ENCODE measurements around the gene C6orf89. TPM values are rescaled to one million over a fixed set of nuclear protein-coding genes. Genes with fewer than 3 reads are reported as not detected.

Gene C6orf89
- polyA plus RNA-seq, 1 donor (not counting 4 experiments of a cell fraction or from before 2014, with no cell fraction given): 29.0 TPM

DNA sequence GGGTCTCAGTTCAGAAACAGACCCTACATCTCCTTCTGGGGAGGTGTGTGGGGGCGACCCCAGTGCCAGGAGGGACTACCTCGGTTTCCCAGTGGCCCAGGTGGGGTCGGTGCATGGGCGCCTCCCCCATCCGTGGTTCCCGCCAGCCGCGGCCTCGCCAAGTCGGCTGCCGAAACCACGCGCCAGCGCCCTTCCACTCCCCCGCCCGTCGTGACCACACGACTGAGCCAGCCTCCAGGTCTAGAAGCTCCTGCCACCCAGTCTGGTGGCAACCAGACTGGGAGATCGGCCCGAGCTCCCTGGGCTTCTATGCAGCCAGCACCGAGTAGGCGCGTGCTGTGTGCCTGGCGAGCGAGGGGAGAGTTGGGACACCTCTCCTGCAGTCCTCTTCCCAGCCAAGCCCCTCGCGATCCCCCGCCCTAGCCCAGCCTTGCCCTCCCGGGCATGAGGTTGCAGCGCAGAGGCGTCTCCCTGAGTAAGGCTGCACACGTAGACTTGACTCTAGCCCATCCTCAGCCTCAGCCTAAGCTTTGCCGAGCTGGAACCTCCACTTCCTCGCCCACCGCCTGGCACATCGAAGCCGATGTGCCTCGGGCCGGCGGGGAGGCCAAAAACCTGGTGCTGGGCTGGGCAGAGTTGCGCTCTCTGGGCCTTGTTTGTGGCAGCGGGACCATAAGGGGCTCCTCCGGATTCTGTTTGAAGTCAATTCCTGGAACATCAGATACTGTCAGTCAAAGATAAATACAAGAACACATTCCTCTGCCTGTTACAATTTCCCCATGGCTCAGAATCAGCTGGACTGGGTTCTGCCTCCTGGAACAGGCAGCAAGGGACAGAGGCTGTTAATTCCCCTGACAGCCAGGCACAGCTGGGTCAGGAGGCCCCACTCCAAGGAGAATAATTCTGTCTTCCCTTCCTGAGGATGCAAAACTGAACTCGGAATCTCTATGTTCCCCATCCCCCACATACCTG lies 45.0 kb upstream of the C6orf89 start:
- H3K36me3 ChIP-seq (ENCODE audit: control insufficient read depth in 2 of 2, extremely low read depth in 1 of 2, insufficient read depth in 2 of 2, low read length in 2 of 2): no peaks in the 10 kb centered on the region
- no peaks in the 10 kb centered on the region for H3K79me2 ChIP-seq (ENCODE audit: control insufficient read depth, insufficient read depth, low read length)
- dilution Hi-C loops (cut with MboI; ENCODE audit: extremely low pct_ligation_motif_present, low sequenced_read_pairs): no loop called here
- H3K27me3 ChIP-seq (ENCODE audit: control insufficient read depth, extremely low read depth, insufficient read depth, low read length): peaks cover 50% of the 10 kb centered on the region
- H3K9me1 ChIP-seq (ENCODE audit: control insufficient read depth, extremely low read depth, insufficient read depth, low read length): no peaks in the 10 kb centered on the region
- H3K4me1 ChIP-seq (ENCODE audit: control insufficient read depth, extremely low read depth, insufficient read depth, low read length): no peaks in the 10 kb centered on the region
- FAIRE-seq (no peak), DNase-seq (ENCODE audit: low read depth, low spot score) (no peak)
- H4K20me1 ChIP-seq (ENCODE audit: control insufficient read depth, extremely low read depth, insufficient read depth, low read length): no peaks in the 10 kb centered on the region
- H3K9ac ChIP-seq (ENCODE audit: control insufficient read depth, extremely low read depth, insufficient read depth, low read length): no peak overlapping the region
- peak overlapping the region; percentile 75 for H3K4me2 ChIP-seq (ENCODE audit: control insufficient read depth, extremely low read depth, insufficient read depth, low read depth, low read length)
- no peak overlapping the region for H3K27ac ChIP-seq (ENCODE audit: control insufficient read depth, insufficient read depth, low read length)
- H2AFZ ChIP-seq (ENCODE audit: control insufficient read depth, low read length): no peak overlapping the region
- peak overlapping the region in 2 of 3 experiments; percentile 34 to 49 for H3K4me3 ChIP-seq (ENCODE audit: control insufficient read depth in 2 of 3, extremely low read depth in 1 of 3, insufficient read depth in 2 of 3, low read depth in 1 of 3, low read length in 3 of 3)
- H3K9me3 ChIP-seq (ENCODE audit: control insufficient read depth, low read depth, low read length): no peaks in the 10 kb centered on the region
- TF ChIP-seq EZH2 (IDR thresholded peaks at IDR 0.05; ENCODE audit: low read length) (peak; percentile 75), CTCF (optimal IDR thresholded peaks at IDR 0.05 in 1 of 3, IDR thresholded peaks at IDR 0.05 in 1 of 3, conservative IDR thresholded peaks at IDR 0.05 in 1 of 3; ENCODE audit: extremely low read depth in 1 of 3, insufficient read depth in 2 of 3, low read length in 3 of 3) (no peak)

DNA sequence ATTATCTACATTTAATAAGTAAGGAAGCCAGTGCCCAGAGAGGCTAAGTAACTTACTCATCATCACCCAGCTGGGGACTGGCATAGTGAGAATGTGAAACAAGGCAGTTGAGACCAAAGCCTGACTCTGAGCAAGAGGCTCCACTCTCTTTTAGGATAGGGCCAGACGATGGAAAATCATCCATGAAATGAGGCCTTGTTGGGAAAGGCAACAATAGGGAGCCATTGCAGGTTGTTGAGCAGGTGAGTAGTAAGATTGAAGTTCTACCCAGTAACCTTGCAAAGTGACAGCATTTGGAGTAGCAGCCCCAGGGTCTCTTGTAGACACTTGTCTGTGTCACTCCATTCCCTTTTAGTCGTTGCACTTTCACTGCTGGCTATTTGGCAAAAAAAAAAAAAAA lies 44.0 kb upstream of the C6orf89 start:
- Histone ChIP-seq H3K9ac (ENCODE audit: control insufficient read depth, extremely low read depth, insufficient read depth, low read length) (no peak overlapping the region), H3K9me1 (ENCODE audit: control insufficient read depth, extremely low read depth, insufficient read depth, low read length) (no peaks in the 10 kb centered on the region), H2AFZ (ENCODE audit: control insufficient read depth, low read length) (no peak overlapping the region), H3K9me3 (ENCODE audit: control insufficient read depth, low read depth, low read length) (no peaks in the 10 kb centered on the region), H3K27ac (ENCODE audit: control insufficient read depth, insufficient read depth, low read length) (no peak overlapping the region), H3K4me1 (ENCODE audit: control insufficient read depth, extremely low read depth, insufficient read depth, low read length) (no peaks in the 10 kb centered on the region), H3K27me3 (ENCODE audit: control insufficient read depth, extremely low read depth, insufficient read depth, low read length) (peaks cover 43% of the 10 kb centered on the region), H3K79me2 (ENCODE audit: control insufficient read depth, insufficient read depth, low read length) (no peaks in the 10 kb centered on the region), H3K36me3 (ENCODE audit: control insufficient read depth in 2 of 2, extremely low read depth in 1 of 2, insufficient read depth in 2 of 2, low read length in 2 of 2) (no peaks in the 10 kb centered on the region), H3K4me2 (ENCODE audit: control insufficient read depth, extremely low read depth, insufficient read depth, low read depth, low read length) (no peak overlapping the region), H4K20me1 (ENCODE audit: control insufficient read depth, extremely low read depth, insufficient read depth, low read length) (no peaks in the 10 kb centered on the region), H3K4me3 (ENCODE audit: control insufficient read depth in 2 of 3, extremely low read depth in 1 of 3, insufficient read depth in 2 of 3, low read depth in 1 of 3, low read length in 3 of 3) (no peak overlapping the region)
- TF ChIP-seq CTCF (optimal IDR thresholded peaks at IDR 0.05 in 1 of 3, IDR thresholded peaks at IDR 0.05 in 1 of 3, conservative IDR thresholded peaks at IDR 0.05 in 1 of 3; ENCODE audit: extremely low read depth in 1 of 3, insufficient read depth in 2 of 3, low read length in 3 of 3) (no peak), EZH2 (IDR thresholded peaks at IDR 0.05; ENCODE audit: low read length) (no peak)
- no peak for FAIRE-seq
- no peak for DNase-seq (ENCODE audit: low read depth, low spot score)
- dilution Hi-C loops (cut with MboI; ENCODE audit: extremely low pct_ligation_motif_present, low sequenced_read_pairs): no loop called here

All from keratinocyte (primary cell).